ENCODE measurements around the gene GRID2. TPM values are rescaled to one million over a fixed set of nuclear protein-coding genes. Genes with fewer than 3 reads are reported as not detected.

Gene GRID2
- polyA plus RNA-seq, 1 donor from 2014 or later, result 14.9 TPM

- no peak overlapping the region for H3K4me2 ChIP-seq (ENCODE audit: low read length)
- no peaks in the 10 kb centered on the region for H3K9me3 ChIP-seq (ENCODE audit: low read length)
- H3K9me2 ChIP-seq (ENCODE audit: insufficient read depth, low read length), result no peaks in the 10 kb centered on the region
- H3K4me3 ChIP-seq (ENCODE audit: low read length), result no peak overlapping the region
- no peaks in the 10 kb centered on the region for H3K79me2 ChIP-seq (replicated peaks; ENCODE audit: insufficient read depth, low read length)
- no peak overlapping the region for H3K9ac ChIP-seq (ENCODE audit: low read length)
- no peaks in the 10 kb centered on the region for H4K20me1 ChIP-seq (ENCODE audit: insufficient read depth)
- TF ChIP-seq MXI1 (conservative IDR thresholded peaks at IDR 0.05; ENCODE audit: poor library complexity, severe bottlenecking), result no peak
- TF ChIP-seq REST (IDR thresholded peaks at IDR 0.05; ENCODE audit: borderline replicate concordance), result no peak
- TF ChIP-seq CTCF (IDR thresholded peaks at IDR 0.05; ENCODE audit: poor library complexity, severe bottlenecking), result no peak
- H3K36me3 ChIP-seq (ENCODE audit: insufficient read depth, low read length), result no peaks in the 10 kb centered on the region
- no peaks in the 10 kb centered on the region for H3K27me3 ChIP-seq (ENCODE audit: insufficient read depth, low read depth, low read length)
- no peak overlapping the region for H2AFZ ChIP-seq (ENCODE audit: low read depth, low read length)
- no peaks in the 10 kb centered on the region for H3F3A ChIP-seq (ENCODE audit: insufficient read depth, low read length, poor library complexity, severe bottlenecking)
- no peak overlapping the region for H3K27ac ChIP-seq (ENCODE audit: low read length)
These were observed 659.1 kb downstream of the GRID2 start for GRCh38 chr4:92962831-92963230.

GRCh38 chr4:92968556-92968955 lies 664.8 kb downstream of the GRID2 start:
- Histone ChIP-seq H2AFZ (ENCODE audit: low read depth, low read length) (no peak overlapping the region), H3K9me2 (ENCODE audit: insufficient read depth, low read length) (no peaks in the 10 kb centered on the region), H3K36me3 (ENCODE audit: insufficient read depth, low read length) (no peaks in the 10 kb centered on the region), H3K27ac (ENCODE audit: low read length) (no peak overlapping the region), H3K79me2 (replicated peaks; ENCODE audit: insufficient read depth, low read length) (no peaks in the 10 kb centered on the region), H3F3A (ENCODE audit: insufficient read depth, low read length, poor library complexity, severe bottlenecking) (no peaks in the 10 kb centered on the region), H3K4me2 (ENCODE audit: low read length) (no peak overlapping the region), H3K9ac (ENCODE audit: low read length) (no peak overlapping the region), H4K20me1 (ENCODE audit: insufficient read depth) (no peaks in the 10 kb centered on the region), H3K9me3 (ENCODE audit: low read length) (no peaks in the 10 kb centered on the region), H3K27me3 (ENCODE audit: insufficient read depth, low read depth, low read length) (no peaks in the 10 kb centered on the region), H3K4me3 (ENCODE audit: low read length) (no peak overlapping the region)
- TF ChIP-seq TAF1 (IDR thresholded peaks at IDR 0.05; ENCODE audit: low read depth), result no peak
- TF ChIP-seq SMC3 (conservative IDR thresholded peaks at IDR 0.05; ENCODE audit: poor library complexity), result no peak
- TF ChIP-seq POLR2AphosphoS5 (IDR thresholded peaks at IDR 0.05), result no peak
- no peak for TF ChIP-seq CTCF (IDR thresholded peaks at IDR 0.05; ENCODE audit: poor library complexity, severe bottlenecking)
- TF ChIP-seq REST (IDR thresholded peaks at IDR 0.05; ENCODE audit: borderline replicate concordance), result no peak
- TF ChIP-seq RAD21 (conservative IDR thresholded peaks at IDR 0.05), result no peak
- no peak for TF ChIP-seq MXI1 (conservative IDR thresholded peaks at IDR 0.05; ENCODE audit: poor library complexity, severe bottlenecking)
- TF ChIP-seq EZH2 (IDR thresholded peaks at IDR 0.05; ENCODE audit: borderline replicate concordance, insufficient read depth, low read length, poor library complexity, severe bottlenecking), result no peak
- no peak for TF ChIP-seq EP300 (conservative IDR thresholded peaks at IDR 0.05; ENCODE audit: poor library complexity, severe bottlenecking)

Data from neural cell (in vitro differentiated cells).